Right atrium auricular region (tissue), 2 donors: ENCODE data around the gene GAGE10. TPM values are rescaled to one million over a fixed set of nuclear protein-coding genes. Genes with fewer than 3 reads are reported as not detected.
"Not testable (repeated sequence)": the region's sequence is repeated elsewhere in the genome, so short reads cannot be mapped to it uniquely, and the experiment has no call there.

Experiments used
- DNase-seq: peaks from one replicate; pipeline ENCODE4 v3.0.0-alpha.2; 2019; ENCODE audit warnings: low spot score
- H3K27ac ChIP-seq, 2 donors: fragments of 200-600 bp; sonication (generic); 1 replicate in 1 of 2; 2 replicates in 1 of 2; pipeline ENCODE4 v1.5.1; 2016 to 2019
- H3K27me3 ChIP-seq, 2 donors: fragments of 200-600 bp; sonication (generic); one replicate each; pipeline versions ENCODE4 v1.5.1 to v1.6.0; 2017 to 2019
- H3K36me3 ChIP-seq: fragments of 200-600 bp; sonication (generic); one replicate; pipeline ENCODE4 v1.5.1; 2016
- H3K4me1 ChIP-seq, 2 donors: fragments of 200-600 bp; sonication (generic); one replicate each; pipeline versions ENCODE4 v1.5.1 to v1.6.0; 2017 to 2019
- H3K4me3 ChIP-seq, 2 donors: fragments of 200-600 bp; sonication (generic); 1 replicate in 1 of 2; 2 replicates in 1 of 2; pipeline ENCODE4 v1.5.1; 2017 to 2019; ENCODE audit warnings: mild to moderate bottlenecking in 1 of 2, moderate library complexity in 1 of 2
- H3K9me3 ChIP-seq, 2 donors: fragments of 200-600 bp; sonication (generic); one replicate each; pipeline ENCODE4 v1.5.1; 2019
- total RNA-seq, 2 donors: library from RNA; depleted of rRNA; stranded (reverse); fragments of >200 nt; gene quantifications; one replicate each; pipeline ENCODE4 v1.1.0, GENCODE V29; 2016

The GAGE10 gene
- total RNA-seq, 2 donors from 2014 or later = not detected

- not testable (repeated sequence) for H3K36me3 ChIP-seq, H3K27me3 ChIP-seq, DNase-seq, H3K27ac ChIP-seq, H3K4me1 ChIP-seq, H3K4me3 ChIP-seq, H3K9me3 ChIP-seq
These were observed 28.4 kb downstream of the GAGE10 start for GRCh38 chrX:49331841-49332240.

GRCh38 chrX:49341449-49341848, 38.0 kb downstream of the GAGE10 start:
- H3K9me3 ChIP-seq, H3K4me1 ChIP-seq, H3K36me3 ChIP-seq, H3K27me3 ChIP-seq, H3K4me3 ChIP-seq, H3K27ac ChIP-seq: not testable (repeated sequence)
- peak; percentile 69 for DNase-seq

GRCh38 chrX:49344496-49345175, 41.2 kb downstream of the GAGE10 start:
- H3K27ac ChIP-seq, H3K27me3 ChIP-seq, H3K4me3 ChIP-seq, H3K36me3 ChIP-seq, H3K4me1 ChIP-seq, H3K9me3 ChIP-seq: not testable (repeated sequence)
- peak; percentile 56 for DNase-seq

GRCh38 chrX:49345402-49345801, 42.0 kb downstream of the GAGE10 start:
- peak; percentile 57 for DNase-seq
- H3K4me1 ChIP-seq, H3K27ac ChIP-seq, H3K4me3 ChIP-seq, H3K36me3 ChIP-seq, H3K9me3 ChIP-seq, H3K27me3 ChIP-seq: not testable (repeated sequence)

GRCh38 chrX:49346150-49346549, 42.7 kb downstream of the GAGE10 start:
- DNase-seq = peak; percentile 80
- H3K27ac ChIP-seq, H3K36me3 ChIP-seq, H3K9me3 ChIP-seq, H3K27me3 ChIP-seq, H3K4me3 ChIP-seq, H3K4me1 ChIP-seq: not testable (repeated sequence)

Other genes starting within 250 kb of the GAGE10 start
- gene CCDC120, start 244.6 kb upstream of the GAGE10 start, total RNA-seq = 1 to 10 TPM; 1.3 to 2.2 TPM
- gene PRAF2, start 229.6 kb upstream of the GAGE10 start, total RNA-seq = 10 to 100 TPM; 11.5 to 29.7 TPM
- gene WDR45, start 223.8 kb upstream of the GAGE10 start, total RNA-seq = 100 to 1,000 TPM in 1 of 2 donors, 10 to 100 TPM in 1; 78.3 to 117 TPM
- 10 to 100 TPM; 17.7 to 26.1 TPM for gene GPKOW, start 179.9 kb upstream of the GAGE10 start, total RNA-seq
- 10 to 100 TPM; 18.9 to 23.4 TPM for gene MAGIX, start 140.9 kb upstream of the GAGE10 start, total RNA-seq
- gene PLP2, start 131.7 kb upstream of the GAGE10 start, total RNA-seq = 10 to 100 TPM; 47.8 to 64.8 TPM
- gene PRICKLE3, start 117.3 kb upstream of the GAGE10 start, total RNA-seq = 10 to 100 TPM in 1 of 2 donors, 1 to 10 TPM in 1; 7.2 to 12.7 TPM
- 1 to 10 TPM; 2.8 to 3.5 TPM for gene SYP, start 103.5 kb upstream of the GAGE10 start, total RNA-seq
- gene CACNA1F, start 70.3 kb upstream of the GAGE10 start, total RNA-seq = under 1 TPM; 0.08 to 0.11 TPM
- 10 to 100 TPM in 1 of 2 donors, 1 to 10 TPM in 1; 9.5 to 14.4 TPM for gene CCDC22, start 68.2 kb upstream of the GAGE10 start, total RNA-seq
- gene FOXP3, start 38.9 kb upstream of the GAGE10 start, total RNA-seq = not detected
- gene PPP1R3F, start 33.9 kb upstream of the GAGE10 start, total RNA-seq = 10 to 100 TPM; 24.2 to 29.6 TPM
- gene GAGE12J, start 18.4 kb downstream of the GAGE10 start, total RNA-seq = not detected
- gene GAGE13, start 27.9 kb downstream of the GAGE10 start, total RNA-seq = not detected
- not detected for gene GAGE12C, start 228.5 kb downstream of the GAGE10 start, total RNA-seq
- not detected for gene GAGE12D, start 238.1 kb downstream of the GAGE10 start, total RNA-seq
- gene GAGE12E, start 247.6 kb downstream of the GAGE10 start, total RNA-seq = not detected